ENCODE results near the gene SFMBT2.

SFMBT2 gene

DNA sequence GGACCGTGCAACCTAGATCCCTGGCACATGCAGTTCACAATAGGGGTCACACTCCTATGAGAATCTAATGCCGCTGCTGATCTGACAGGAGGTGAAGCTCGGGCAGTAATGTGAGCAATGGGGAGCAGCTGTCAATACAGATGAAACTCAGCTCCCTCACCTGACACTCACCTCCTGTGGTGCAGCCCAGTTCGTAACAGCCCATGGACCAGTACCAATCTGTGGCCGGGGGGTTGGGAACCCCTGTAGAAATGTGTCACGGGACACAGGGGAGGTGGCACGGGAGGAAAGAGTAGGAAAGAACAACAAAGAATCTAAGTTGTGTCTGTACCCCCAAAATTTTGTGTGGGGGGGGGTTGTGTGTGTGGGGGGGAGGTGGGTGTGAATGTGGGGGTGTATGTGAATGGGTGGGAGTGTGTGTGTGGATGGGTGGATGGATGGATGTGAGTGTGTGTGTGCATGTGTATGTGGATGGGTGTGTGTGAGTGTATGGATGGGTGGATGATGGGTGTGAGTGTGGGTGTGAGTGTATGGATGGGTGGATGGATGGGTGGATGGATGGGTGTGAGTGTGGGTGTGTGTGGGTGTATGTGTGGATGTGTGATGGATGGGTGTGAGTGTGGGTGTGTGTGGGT is 33.1 kb downstream of the SFMBT2 start:
- FAIRE-seq (no peak), DNase-seq (ENCODE audit: insufficient read length) (no peak)

DNA sequence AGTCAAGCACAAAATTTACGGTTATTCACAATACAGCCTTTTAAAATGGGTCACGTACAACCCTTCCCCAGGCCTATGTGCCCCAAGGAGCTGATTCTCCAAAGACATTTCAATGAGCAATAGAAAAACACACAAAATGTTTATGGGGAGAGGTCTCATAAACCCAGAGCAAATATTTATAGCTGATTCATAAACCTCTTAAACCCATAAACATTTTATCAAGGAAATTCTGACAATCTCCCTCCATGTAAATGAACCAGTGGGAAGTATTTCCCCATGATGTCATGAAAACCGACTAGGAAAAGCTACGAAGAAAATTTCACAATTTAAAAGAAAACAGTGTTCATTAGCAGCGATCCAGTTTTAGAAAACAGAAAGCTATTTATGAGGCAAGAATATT is 36.0 kb downstream of the SFMBT2 start:
- no peak for TF ChIP-seq TAF1 (IDR thresholded peaks at IDR 0.05; ENCODE audit: borderline replicate concordance, low read depth, low read length)
- no peak for TF ChIP-seq POLR2AphosphoS5 (IDR thresholded peaks at IDR 0.05; ENCODE audit: low read depth, low read length)
- TF ChIP-seq POLR2A (IDR thresholded peaks at IDR 0.05; ENCODE audit: low read depth, low read length), result no peak
- DNase-seq (ENCODE audit: insufficient read length) (no peak), FAIRE-seq (no peak)

More for the DNA sequence above, 33.1 kb downstream of the SFMBT2 start:
- TF ChIP-seq TAF1 (IDR thresholded peaks at IDR 0.05; ENCODE audit: borderline replicate concordance, low read depth, low read length) (no peak), POLR2A (IDR thresholded peaks at IDR 0.05; ENCODE audit: low read depth, low read length) (no peak), POLR2AphosphoS5 (IDR thresholded peaks at IDR 0.05; ENCODE audit: low read depth, low read length) (no peak)

DNA sequence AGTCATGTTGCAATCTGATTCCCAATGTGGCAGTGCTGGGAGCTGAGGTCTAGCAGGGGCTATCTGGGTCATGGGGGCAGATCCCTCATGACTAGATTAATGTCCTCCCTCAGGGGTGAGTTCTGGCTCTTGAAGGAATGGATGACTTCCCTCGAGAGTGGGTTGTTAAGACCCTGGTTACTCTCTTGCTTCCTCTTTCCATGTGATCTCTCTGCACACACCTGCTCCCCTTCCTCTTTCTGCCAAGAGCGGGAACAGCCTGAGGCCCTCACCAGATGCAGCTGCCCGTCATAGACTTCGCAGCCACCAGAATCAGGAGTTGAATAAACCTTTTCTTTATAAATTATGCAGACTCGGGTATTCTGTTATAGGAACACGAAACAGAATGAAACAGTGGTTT is 37.8 kb downstream of the SFMBT2 start:
- no peak for FAIRE-seq
- DNase-seq (ENCODE audit: insufficient read length), result no peak
- TF ChIP-seq TAF1 (IDR thresholded peaks at IDR 0.05; ENCODE audit: borderline replicate concordance, low read depth, low read length) (no peak), POLR2A (IDR thresholded peaks at IDR 0.05; ENCODE audit: low read depth, low read length) (no peak), POLR2AphosphoS5 (IDR thresholded peaks at IDR 0.05; ENCODE audit: low read depth, low read length) (no peak)

DNA sequence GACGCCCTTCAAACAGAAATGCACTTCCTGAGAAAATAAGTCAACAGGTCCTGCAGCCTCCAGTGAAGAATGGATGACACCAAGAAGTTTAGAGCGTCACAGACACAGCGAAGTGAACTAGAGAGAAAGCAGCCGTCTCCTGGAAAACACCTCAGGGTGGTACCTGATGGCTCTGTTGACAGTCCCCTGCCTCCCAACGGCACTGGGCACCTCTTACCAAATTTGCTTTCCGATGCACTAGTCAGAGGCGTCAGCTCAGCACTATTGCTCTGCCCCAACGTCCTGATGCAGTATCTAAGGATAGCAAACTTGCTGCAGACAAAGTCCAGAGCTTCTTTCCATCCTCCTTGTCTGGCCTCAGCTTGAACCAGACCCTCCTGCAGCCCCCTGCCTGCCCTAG is 38.3 kb downstream of the SFMBT2 start:
- DNase-seq (ENCODE audit: insufficient read length) (no peak), FAIRE-seq (no peak)
- no peak for TF ChIP-seq TAF1 (IDR thresholded peaks at IDR 0.05; ENCODE audit: borderline replicate concordance, low read depth, low read length)

GRCh38 chr10:7370511-7370910 is 40.3 kb downstream of the SFMBT2 start:
- no peak for FAIRE-seq
- no peak for TF ChIP-seq TAF1 (IDR thresholded peaks at IDR 0.05; ENCODE audit: borderline replicate concordance, low read depth, low read length)
- no peak for DNase-seq (ENCODE audit: insufficient read length)

- no peak for TF ChIP-seq TAF1 (IDR thresholded peaks at IDR 0.05; ENCODE audit: borderline replicate concordance, low read depth, low read length)
- no peak for TF ChIP-seq POLR2AphosphoS5 (IDR thresholded peaks at IDR 0.05; ENCODE audit: low read depth, low read length)
- TF ChIP-seq POLR2A (IDR thresholded peaks at IDR 0.05; ENCODE audit: low read depth, low read length), result no peak
- no peak for FAIRE-seq
- DNase-seq (ENCODE audit: insufficient read length), result no peak
These were observed 45.6 kb downstream of the SFMBT2 start for GRCh38 chr10:7365027-7365745.

DNA sequence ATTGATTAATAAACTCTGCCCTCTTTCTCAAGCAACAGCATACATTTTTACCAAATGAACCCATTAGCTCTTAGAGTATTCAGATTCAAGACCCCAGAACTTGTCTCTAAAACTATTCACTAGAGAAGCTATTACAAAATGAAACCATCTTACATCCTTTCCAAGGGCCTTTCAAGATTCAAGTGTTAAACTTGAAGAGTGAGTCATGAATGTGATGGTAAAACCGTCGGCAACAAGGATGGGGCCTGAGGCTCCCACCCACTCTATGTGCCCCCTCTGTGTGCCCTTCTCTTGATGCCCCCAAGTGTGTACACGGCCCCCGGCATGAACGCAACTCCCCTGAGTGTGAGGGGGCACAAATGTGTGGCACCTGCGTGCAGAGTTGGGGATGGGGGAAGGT is 46.4 kb downstream of the SFMBT2 start:
- DNase-seq (ENCODE audit: insufficient read length) (no peak), FAIRE-seq (no peak)
- TF ChIP-seq TAF1 (IDR thresholded peaks at IDR 0.05; ENCODE audit: borderline replicate concordance, low read depth, low read length) (no peak), POLR2AphosphoS5 (IDR thresholded peaks at IDR 0.05; ENCODE audit: low read depth, low read length) (no peak), POLR2A (IDR thresholded peaks at IDR 0.05; ENCODE audit: low read depth, low read length) (no peak)

- FAIRE-seq, result no peak
- TF ChIP-seq POLR2A (IDR thresholded peaks at IDR 0.05; ENCODE audit: low read depth, low read length) (no peak), TAF1 (IDR thresholded peaks at IDR 0.05; ENCODE audit: borderline replicate concordance, low read depth, low read length) (no peak), POLR2AphosphoS5 (IDR thresholded peaks at IDR 0.05; ENCODE audit: low read depth, low read length) (no peak)
- DNase-seq (ENCODE audit: insufficient read length), result no peak
These were observed 47.1 kb downstream of the SFMBT2 start for GRCh38 chr10:7363700-7364099.

GRCh38 chr10:7362471-7362870 is 48.4 kb downstream of the SFMBT2 start:
- no peak for DNase-seq (ENCODE audit: insufficient read length)
- FAIRE-seq, result no peak

DNA sequence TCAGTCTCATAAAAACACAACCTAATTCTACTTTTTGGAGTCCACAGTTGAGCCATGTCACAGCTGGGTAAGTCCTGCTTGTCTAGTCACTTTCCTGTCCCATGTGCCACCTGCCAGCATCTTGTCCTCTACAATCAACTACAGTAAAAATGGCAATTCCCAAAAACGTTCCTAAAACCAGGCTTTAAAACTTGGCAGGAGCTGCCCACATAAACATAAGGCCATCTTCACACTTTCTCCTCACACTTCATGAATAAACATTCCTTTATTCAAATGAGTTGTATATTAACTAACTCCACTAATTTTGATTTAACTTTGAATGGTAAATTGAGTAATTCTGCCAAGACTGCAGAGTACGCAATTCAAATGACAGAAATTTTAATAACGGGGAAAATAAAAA is 49.5 kb downstream of the SFMBT2 start:
- no peak for DNase-seq (ENCODE audit: insufficient read length)
- TF ChIP-seq POLR2AphosphoS5 (IDR thresholded peaks at IDR 0.05; ENCODE audit: low read depth, low read length) (no peak), POLR2A (IDR thresholded peaks at IDR 0.05; ENCODE audit: low read depth, low read length) (no peak), TAF1 (IDR thresholded peaks at IDR 0.05; ENCODE audit: borderline replicate concordance, low read depth, low read length) (no peak)
- no peak for FAIRE-seq

More at GRCh38 chr10:7362471-7362870, 48.4 kb downstream of the SFMBT2 start:
- TF ChIP-seq TAF1 (IDR thresholded peaks at IDR 0.05; ENCODE audit: borderline replicate concordance, low read depth, low read length), result no peak
- no peak for TF ChIP-seq POLR2AphosphoS5 (IDR thresholded peaks at IDR 0.05; ENCODE audit: low read depth, low read length)
- TF ChIP-seq POLR2A (IDR thresholded peaks at IDR 0.05; ENCODE audit: low read depth, low read length), result no peak

DNA sequence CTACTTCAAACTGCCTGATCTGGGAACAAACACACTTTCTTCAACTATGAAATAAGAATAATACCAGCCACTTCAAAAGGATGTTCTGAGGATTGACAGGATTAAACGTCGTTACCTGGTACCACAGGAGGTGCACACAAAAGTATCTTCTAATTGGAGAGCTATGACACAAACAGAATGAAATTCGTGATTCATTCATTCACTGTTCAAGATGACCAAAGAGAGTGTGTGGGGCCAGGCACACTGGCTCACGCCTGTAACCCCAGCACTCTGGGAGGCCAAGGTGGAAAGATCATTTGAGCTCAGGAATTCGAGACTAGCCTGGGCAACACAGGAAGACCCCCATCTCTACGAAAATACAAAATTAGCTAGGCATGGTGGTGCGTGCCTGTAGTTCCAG is 50.9 kb downstream of the SFMBT2 start:
- DNase-seq (ENCODE audit: insufficient read length) (no peak), FAIRE-seq (no peak)
- TF ChIP-seq TAF1 (IDR thresholded peaks at IDR 0.05; ENCODE audit: borderline replicate concordance, low read depth, low read length), result no peak
- no peak for TF ChIP-seq POLR2A (IDR thresholded peaks at IDR 0.05; ENCODE audit: low read depth, low read length)
- no peak for TF ChIP-seq POLR2AphosphoS5 (IDR thresholded peaks at IDR 0.05; ENCODE audit: low read depth, low read length)

DNA sequence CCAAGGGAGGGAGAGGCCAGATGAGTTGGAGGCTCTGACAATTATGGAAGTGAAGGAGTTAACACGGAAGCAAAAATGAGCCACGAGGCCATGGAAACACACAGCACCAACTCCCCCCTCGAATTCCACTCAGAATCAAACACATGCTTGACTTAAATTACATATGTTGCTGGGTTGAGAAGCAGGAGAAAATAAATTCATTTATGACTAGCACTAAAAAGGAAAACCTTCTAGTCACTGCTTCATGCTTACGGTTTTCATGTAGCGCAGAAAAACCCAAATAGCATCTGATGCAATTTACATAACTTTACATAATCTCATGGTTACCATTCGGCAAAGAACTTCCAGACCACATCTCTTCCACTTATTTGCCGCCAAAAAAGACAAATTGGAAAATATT is 51.5 kb downstream of the SFMBT2 start:
- no peak for FAIRE-seq
- no peak for DNase-seq (ENCODE audit: insufficient read length)
- TF ChIP-seq POLR2AphosphoS5 (IDR thresholded peaks at IDR 0.05; ENCODE audit: low read depth, low read length) (no peak), TAF1 (IDR thresholded peaks at IDR 0.05; ENCODE audit: borderline replicate concordance, low read depth, low read length) (no peak), POLR2A (IDR thresholded peaks at IDR 0.05; ENCODE audit: low read depth, low read length) (no peak)

All from GM12892 (cell line).